C4-2B (cell line): ENCODE measurements around the gene ZNF79.

Experiments used
- CTCF ChIP-seq: fragments of 450-650 bp; conservative IDR thresholded peaks from 2 replicates; pipeline ENCODE4 v1.5.1; 2017; ENCODE audit warnings: mild to moderate bottlenecking
- ZFX ChIP-seq: fragments of 450-650 bp; IDR thresholded peaks from 2 replicates; pipeline ENCODE4 v1.6.1; 2017

GRCh38 chr9:127457191-127457878, 33.2 kb downstream of the ZNF79 start:
- TF ChIP-seq CTCF (no peak), ZFX (no peak)
